Activated CD8-positive, alpha-beta memory T cell treated with anti-CD3 and anti-CD28 coated beads for 24 hours (primary cell): ENCODE results near the gene TLR8.
"Not testable (repeated sequence)": the region's sequence is repeated elsewhere in the genome, so short reads cannot be mapped to it uniquely, and the experiment has no call there.

Experiments
- DNase-seq: peaks from one replicate; pipeline ENCODE4 v3.0.0-alpha.2; 2020

Gene TLR8

GRCh38 chrX:12899506-12899905 is 6.9 kb upstream of the TLR8 start:
- DNase-seq: no peak

- peak; percentile 85 for DNase-seq
Observed at GRCh38 chrX:12901486-12901885, 4.9 kb upstream of the TLR8 start.

GRCh38 chrX:12903646-12904045 is 2.8 kb upstream of the TLR8 start:
- no peak for DNase-seq

GRCh38 chrX:12910423-12911121 is 4.2 kb downstream of the TLR8 start:
- DNase-seq: no peak

GRCh38 chrX:12911122-12911470 is 4.7 kb downstream of the TLR8 start:
- no peak for DNase-seq

- no peak for DNase-seq
Observed at GRCh38 chrX:12912791-12913482, 6.5 kb downstream of the TLR8 start.

GRCh38 chrX:12917753-12918152 is 11.3 kb downstream of the TLR8 start:
- no peak for DNase-seq

GRCh38 chrX:12919051-12919450 is 12.6 kb downstream of the TLR8 start:
- no peak for DNase-seq

- DNase-seq: no peak
Observed at GRCh38 chrX:12919620-12920019, 13.2 kb downstream of the TLR8 start.

- no peak for DNase-seq
Observed at GRCh38 chrX:12920990-12921389, 14.6 kb downstream of the TLR8 start.

- no peak for DNase-seq
Observed at GRCh38 chrX:12921886-12922598, 15.6 kb downstream of the TLR8 start.

- DNase-seq: no peak
Observed at GRCh38 chrX:12922599-12922919, 16.1 kb downstream of the TLR8 start.

- DNase-seq: no peak
Observed at GRCh38 chrX:12929701-12930100, 23.3 kb downstream of the TLR8 start.

GRCh38 chrX:12930150-12930549 is 23.7 kb downstream of the TLR8 start:
- no peak for DNase-seq

GRCh38 chrX:12932244-12932643 is 25.8 kb downstream of the TLR8 start:
- no peak for DNase-seq

GRCh38 chrX:12934850-12935249 is 28.4 kb downstream of the TLR8 start:
- no peak for DNase-seq

- no peak for DNase-seq
Observed at GRCh38 chrX:12936947-12937346, 30.5 kb downstream of the TLR8 start.

- not testable (repeated sequence) for DNase-seq
Observed at GRCh38 chrX:12940471-12940870, 34.1 kb downstream of the TLR8 start.

GRCh38 chrX:12943592-12943991 is 37.2 kb downstream of the TLR8 start:
- not testable (repeated sequence) for DNase-seq

- DNase-seq: not testable (repeated sequence)
Observed at GRCh38 chrX:12944452-12944851, 38.0 kb downstream of the TLR8 start.

- no peak for DNase-seq
Observed at GRCh38 chrX:12945494-12945893, 39.1 kb downstream of the TLR8 start.

- DNase-seq: no peak
Observed at GRCh38 chrX:12946406-12946805, 40.0 kb downstream of the TLR8 start.

GRCh38 chrX:12946838-12947544 is 40.6 kb downstream of the TLR8 start:
- DNase-seq: peak; percentile 91
